HG03439 (cell line): ENCODE results near the gene SLMAP.

Experiments
- ATAC-seq: cut with Tn5 transposase; IDR thresholded peaks from one replicate; pipeline ENCODE4 v1.9.1; 2021; ENCODE audit warnings: mild to moderate bottlenecking, moderate library complexity; ENCODE audit not compliant: unreplicated experiment

Gene SLMAP

DNA sequence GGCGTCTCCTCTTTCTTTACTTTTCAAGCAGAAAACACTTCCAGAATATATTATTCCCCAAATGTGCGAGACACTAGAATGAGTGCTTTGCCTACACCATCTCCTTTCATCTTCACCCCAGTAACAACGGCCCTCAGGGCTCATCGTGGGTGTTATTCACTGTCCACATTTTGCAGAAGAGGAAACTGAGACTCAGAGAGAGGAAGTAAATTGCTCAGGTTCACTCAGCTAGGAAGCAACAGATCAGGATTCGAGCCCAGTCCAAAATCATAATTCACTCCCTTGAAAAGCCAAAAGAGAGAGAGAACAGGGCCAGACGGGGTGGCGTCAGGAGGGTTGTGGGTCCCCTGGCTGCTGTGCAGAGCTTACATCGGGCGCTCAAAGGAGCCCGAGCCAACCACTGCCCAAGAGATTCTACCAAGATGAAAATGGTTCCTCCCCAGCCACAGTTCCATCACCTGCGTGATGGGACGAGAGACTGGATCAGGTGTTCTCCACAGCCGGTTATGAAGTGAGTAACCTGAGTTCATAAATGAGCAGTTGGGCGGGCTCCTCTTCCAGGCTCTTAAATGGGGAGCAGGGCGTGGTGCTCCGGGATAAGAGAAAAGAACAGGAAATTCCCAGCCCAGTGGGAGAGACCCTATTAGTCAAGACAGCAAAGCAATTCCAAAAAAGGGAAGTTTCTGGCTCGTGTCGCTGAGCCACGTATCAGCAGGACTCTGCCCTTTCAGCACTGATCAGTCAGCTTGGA is 203.5 kb downstream of the SLMAP start:
- no peak for ATAC-seq

DNA sequence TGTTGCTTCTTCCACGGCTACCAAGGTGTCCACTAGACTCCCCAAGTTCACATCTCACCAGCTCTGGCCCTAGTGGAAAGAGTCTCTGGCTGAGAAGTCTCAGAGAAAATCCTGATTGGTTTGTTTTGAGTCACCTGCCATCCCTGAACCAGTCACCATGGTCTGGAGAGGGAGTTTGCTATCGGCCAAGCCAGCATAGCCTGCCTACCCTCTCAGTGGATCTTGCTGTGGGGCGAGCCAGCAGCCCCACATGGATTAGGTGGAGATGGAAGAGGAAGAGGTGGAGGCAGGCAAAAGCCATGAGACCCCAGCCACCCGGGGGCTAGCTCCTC is 204.0 kb downstream of the SLMAP start:
- no peak for ATAC-seq

DNA sequence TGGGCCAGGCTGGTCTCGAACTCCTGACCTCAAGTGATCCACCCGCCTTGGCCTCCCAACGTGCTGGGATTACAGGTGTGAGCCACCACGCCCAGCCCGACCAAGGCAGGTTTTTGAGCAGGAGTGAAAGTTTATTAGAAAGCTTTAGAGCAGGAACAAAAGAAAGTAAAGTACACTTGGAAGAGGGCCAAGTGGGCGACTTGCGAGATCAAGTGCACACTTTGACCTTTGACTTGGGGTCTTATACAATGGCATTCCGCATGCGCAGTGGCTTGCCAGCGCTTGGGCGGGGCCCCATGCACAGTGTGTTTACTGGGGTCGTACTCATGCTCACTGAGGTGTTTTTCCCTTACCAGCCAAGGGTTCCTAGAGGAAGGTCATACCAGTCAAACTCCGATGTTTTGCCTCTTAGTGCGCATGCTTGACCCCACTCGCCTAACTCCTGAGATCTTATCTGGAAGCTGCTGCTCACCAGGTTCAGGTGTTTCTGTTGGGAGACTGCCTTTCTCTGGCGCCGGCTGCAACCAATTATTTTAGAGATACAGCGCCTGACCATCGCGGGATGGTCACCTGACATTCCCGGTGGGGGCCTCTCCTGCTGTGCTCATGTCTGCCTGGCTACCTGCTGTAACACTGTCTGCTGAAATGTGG is 205.2 kb downstream of the SLMAP start:
- ATAC-seq = no peak

DNA sequence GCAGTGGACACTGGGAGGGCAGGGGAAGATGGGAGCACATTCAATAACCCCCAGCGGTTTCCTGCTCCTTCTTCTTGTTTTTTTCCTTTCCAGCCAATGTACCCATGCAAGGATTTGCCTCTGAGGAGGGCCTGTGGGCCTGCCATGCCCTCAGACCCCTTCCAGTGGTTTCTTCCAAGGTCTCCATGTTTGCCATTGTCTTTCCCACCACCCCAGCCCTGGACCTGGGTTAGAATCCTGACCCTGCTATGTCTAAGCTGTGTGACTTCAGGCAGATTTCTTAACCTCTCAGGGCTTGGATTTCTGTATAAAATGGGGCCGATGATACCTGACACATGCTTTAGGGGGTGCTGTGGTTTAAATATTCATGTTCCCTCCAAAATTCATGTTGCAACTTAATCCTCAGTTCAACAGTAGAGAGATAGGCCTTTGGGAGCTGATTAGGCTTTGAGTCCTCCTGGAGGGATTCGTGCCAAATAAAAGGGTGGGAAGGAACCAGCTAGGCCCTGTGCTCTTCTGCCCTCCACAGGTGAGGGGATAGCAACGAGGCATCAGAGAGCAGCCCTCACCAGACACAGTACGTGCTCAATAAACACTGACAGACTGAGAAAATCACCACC is 205.8 kb downstream of the SLMAP start:
- no peak for ATAC-seq

DNA sequence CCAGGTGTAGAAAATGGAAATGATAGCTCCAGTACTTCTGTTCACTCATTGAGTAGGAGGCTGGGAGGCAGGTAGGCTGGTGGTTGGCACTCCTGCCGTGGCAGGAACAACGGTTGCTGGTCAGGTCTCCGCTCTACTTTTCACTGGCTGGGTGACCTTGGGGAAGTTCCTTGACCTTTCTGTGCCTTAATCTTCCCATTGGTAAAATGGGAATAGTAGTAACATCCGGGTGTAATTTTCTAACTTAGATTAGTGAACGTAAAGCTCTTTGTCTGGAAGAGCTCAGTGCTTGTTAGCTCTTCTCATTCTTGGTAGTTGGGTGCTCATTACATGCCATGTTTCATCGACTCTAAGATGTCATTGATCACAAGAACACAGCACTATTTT is 206.3 kb downstream of the SLMAP start:
- no peak for ATAC-seq

DNA sequence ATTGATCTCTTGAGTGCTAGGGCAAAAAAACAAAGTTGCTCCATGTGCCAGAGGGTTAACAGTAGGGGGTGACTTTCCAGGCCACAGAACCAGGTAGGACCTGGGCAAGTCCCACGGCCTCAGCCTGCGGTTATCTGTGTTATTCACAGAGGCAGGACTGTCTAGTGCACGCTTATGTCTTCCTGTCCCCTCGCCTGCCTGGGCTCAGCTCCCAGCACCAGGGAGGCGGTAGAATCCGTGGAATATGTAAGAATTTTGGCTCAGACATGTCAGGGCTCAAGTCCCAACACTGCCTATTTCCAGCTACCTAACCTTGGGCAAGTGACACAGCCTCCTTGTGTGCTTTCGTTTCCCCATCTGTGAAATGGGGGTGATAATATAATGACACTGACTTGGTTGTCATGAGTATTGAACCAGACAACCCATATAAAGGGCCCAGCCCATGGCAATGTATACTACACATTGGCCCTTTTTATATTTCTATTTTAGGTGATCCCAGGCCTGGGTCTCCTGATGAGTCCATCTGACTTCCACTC is 207.8 kb downstream of the SLMAP start:
- no peak for ATAC-seq

DNA sequence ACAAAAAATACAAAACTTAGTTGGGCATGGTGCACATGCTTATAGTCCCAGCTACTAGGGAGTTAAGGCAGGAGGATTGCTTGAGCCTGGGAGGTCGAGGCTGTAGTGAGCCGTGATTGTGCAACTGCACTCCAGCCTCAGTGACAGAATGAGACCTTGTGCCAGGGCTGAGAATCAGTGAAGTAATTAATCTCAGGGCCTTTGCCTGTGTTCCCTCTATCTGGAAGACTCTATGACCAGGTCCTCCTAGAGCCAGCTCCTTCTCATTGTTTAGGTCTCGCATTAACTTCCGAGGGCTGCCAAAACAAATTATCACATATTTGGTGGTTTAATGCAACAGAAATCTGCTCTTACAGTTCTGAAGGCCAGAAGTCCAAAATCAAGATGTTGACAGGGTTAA is 210.7 kb downstream of the SLMAP start:
- no peak for ATAC-seq

DNA sequence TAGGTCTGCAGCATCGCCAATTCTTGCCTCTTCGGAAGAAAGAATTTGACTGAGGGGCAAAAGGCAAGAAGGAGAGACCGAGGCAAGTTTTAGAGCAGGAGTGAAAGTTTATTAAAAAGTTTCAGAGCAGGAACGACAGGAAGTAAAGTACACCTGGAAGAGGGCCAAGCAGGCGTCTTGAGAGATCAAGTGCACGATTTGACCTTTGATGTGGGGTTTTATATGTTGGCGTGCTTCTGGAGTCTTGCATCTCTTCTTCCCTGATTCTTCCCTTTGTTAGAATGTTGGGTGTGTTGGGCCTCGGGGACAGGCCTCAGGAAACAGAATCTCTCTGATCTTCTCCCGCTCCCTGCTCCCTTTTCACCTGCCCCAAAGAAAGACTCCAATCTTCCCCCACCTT is 211.5 kb downstream of the SLMAP start:
- ATAC-seq = no peak

DNA sequence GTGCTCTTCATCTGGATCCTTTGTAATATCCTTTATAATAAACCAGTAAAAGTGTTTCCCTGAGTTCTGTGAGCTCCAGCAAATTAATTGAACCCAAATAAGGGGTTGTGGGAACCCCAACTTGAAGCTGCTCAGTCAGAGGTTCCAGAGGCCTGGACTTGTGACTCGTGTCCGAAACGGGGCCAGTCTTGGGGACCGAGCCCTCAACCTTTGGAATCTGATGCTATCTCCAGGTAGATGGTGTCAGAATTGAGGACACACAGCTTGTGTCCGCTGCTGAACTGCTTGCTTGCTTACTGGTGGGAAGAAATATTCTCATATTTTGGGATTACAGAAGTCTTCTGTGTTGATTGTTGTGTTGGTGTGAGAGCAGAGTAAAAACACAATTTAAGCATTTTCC is 212.4 kb downstream of the SLMAP start:
- no peak for ATAC-seq

DNA sequence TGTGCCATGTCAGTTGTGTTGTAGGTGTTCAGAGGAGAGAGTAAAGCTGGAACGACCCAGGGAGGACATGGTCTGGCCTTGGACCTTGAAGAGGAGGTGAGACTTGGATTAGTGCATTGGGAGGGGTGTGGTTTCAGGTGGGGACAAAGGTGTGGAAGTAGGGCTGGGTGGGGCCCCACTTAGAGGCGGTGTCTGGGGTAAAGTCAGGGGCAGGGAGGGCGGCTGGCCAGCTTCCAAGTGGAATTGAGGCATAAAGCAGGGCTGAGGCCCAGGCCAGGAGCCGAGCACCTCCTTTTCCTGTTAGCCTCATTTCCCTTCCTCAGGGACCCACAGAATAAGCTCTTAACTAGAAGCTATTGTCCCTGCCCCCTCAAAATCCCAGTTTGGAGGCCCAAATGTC is 215.9 kb downstream of the SLMAP start:
- ATAC-seq = no peak

DNA sequence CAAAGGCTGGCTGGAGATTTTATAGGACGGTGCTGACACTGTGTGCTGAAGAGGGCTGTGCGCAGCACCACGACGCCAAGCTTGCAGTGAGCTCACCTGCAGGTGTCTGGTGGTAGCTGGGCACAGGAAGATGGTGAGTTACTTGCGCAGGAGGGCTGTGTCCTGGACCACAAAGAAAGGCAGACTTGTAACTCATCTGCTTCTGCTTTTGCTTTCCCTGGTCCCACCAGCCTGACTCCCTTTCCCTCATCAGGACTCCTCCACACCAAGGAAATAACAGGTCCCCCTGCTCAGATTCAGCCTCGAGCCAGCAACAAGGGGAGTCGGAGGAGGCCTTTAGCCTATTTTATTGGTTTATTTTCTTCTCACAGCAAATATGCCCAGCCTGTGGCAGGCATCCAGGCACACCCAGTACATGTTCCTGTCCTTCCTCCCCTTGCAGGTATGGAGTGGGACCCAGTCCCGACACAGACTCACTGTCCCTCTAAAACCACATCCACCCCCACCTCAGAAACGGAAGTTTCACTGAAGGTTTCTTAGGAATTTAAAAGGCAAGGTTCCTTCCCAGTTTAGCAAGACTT is 216.5 kb downstream of the SLMAP start:
- no peak for ATAC-seq

DNA sequence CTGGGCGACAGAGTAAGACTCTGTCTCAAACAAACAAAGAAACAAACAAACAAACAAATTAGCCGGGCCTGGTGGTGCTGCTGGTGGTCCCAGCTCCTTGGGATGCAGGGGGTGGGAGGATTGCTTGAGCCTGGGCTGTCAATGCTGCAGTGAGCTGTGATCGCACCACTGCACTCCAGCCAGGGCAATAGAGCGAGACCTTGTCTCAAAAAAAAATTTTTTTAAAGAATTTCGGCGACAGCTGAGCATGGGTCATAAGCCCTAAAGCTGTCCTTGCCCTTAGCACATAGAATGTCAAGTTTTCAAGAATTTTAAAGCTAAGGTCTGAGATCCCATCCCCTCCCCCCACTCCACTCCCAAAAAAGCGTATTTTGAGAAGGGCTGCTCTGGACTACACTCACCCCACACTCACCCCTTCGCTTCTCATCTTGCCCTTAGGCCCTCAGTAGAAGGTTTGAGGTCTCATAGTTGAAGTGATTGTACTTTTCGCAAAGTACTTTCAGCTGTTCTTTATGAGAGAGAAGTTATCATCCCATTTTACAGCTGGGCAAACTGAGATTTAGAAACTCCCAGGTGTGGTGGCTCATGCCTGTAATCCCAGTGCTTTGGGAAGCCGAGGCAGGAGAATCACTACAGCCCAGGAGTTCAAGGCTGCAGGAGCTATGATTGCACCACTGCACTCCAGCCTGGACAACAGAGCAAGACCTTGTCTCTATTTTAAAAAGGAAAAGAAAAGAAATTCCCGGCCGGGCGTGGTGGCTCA is 217.8 kb downstream of the SLMAP start:
- ATAC-seq = no peak

DNA sequence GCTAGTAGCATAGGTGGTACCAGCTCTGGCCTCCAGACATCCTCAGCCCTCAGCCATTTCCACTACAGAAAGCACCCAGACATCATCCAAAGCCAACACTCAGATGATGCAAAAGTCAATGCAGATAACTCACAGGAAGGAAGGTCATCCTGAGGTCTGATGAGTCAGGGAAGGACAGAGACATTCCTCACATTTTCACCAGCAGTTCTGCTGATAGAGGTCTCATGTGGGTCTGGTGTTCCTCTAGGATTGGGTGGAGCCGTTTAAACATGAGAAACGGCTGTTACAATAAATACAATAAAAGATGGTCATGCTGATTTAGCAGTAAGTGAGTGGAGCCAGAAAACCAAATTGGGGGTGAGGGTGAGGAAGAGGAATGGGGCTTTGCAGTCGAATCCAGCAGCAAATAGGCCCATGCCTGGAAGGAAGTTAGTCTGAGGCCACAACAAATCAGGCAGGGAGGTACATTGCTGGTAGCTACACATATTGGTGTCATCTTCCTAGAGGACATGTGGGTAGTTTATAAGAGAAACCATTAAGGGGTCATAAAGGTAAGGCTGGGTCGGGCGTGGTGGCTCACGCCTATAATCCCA is 218.8 kb downstream of the SLMAP start:
- no peak for ATAC-seq

DNA sequence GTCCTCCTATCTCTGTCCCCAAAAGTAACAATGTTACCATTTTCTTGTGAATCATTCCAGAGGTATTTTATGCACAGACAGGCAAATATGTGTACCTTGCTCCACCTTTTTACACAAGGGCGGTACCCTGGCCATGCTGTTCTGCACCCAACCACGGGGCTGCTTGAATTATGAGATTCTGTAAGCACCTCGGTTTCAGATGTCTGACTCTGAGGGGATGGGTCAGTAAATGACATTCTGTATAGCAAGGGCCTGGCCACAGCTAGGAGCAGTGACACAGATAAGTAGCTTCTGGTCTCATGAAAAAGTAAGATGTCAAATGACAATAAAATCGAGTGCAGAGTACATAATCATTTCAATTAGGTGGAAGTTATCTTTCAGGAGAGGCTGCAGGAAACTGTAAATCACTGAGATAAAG is 221.7 kb downstream of the SLMAP start:
- ATAC-seq = no peak

DNA sequence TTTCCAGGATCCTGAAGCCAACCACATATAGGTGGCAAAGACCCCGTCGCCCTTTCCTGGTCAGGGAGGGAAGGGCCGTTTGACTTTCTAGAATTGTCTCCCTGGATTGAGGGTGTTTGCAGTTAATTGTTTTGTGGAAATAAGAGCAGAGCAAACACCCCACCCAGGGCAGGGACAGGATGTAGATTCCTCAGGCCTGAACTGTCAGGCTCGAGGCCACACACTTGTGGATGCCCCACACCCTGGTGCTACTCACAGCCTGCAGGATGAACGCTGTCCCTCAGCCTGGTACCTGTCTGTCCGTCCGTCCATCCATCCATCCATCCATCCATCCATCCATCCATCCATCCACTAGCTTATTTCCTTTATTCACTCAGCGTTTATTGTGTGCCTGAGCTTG is 222.2 kb downstream of the SLMAP start:
- no peak for ATAC-seq
